Articular chondrocyte of knee joint (primary cell): ENCODE results near the gene FOXO1. TPM values are rescaled to one million over a fixed set of nuclear protein-coding genes. Genes with fewer than 3 reads are reported as not detected.

ENCODE experiments used
- total RNA-seq: library from RNA; depleted of rRNA; stranded (reverse); fragments of >200 nt; gene quantifications from 2 replicates; pipeline ENCODE4 v1.2.3, GENCODE V29; 2012

FOXO1 gene
- total RNA-seq, result 18.8 and 21.6 TPM in 2 replicates

GRCh38 chr13:40666045-40666932 lies at the start of gene FOXO1:
Gene FOXO1 (minus strand): TSS chr13:40666641. CDS start chr13:40666212, 429 bp downstream.

Other genes starting within 250 kb of the FOXO1 start
- gene MRPS31, start 104.5 kb upstream of the FOXO1 start, total RNA-seq, result 17.9 and 19.2 TPM in 2 replicates
- gene SLC25A15, start 123.0 kb upstream of the FOXO1 start, total RNA-seq, result 12.4 and 13.7 TPM in 2 replicates